KMS-11 (cell line): ENCODE measurements around the gene FOXP4.

Experiments used
- H2AFZ ChIP-seq: fragments of 200-600 bp; sonication (generic); 2 replicates; pipeline ENCODE4 v1.6.1; 2016; ENCODE audit warnings: antibody characterized with exemption, mixed run types, low read depth
- H3K27ac ChIP-seq: fragments of 200-600 bp; sonication (generic); 2 replicates; pipeline ENCODE4 v1.6.1; 2016; ENCODE audit warnings: mild to moderate bottlenecking, mixed run types
- H3K27me3 ChIP-seq: fragments of 200-600 bp; sonication (generic); 2 replicates; pipeline ENCODE4 v1.6.1; 2017; ENCODE audit warnings: mild to moderate bottlenecking, low read depth, mixed run types, moderate library complexity; ENCODE audit not compliant: insufficient read depth
- H3K36me3 ChIP-seq: fragments of 200-600 bp; sonication (generic); 2 replicates; pipeline ENCODE4 v1.6.1; 2017; ENCODE audit warnings: mild to moderate bottlenecking, mixed run types; ENCODE audit not compliant: insufficient read depth
- H3K4me1 ChIP-seq: fragments of 200-600 bp; sonication (generic); 2 replicates; pipeline ENCODE4 v1.6.1; 2016; ENCODE audit warnings: mild to moderate bottlenecking, low read depth, mixed run types; ENCODE audit not compliant: poor library complexity, severe bottlenecking
- H3K4me2 ChIP-seq: fragments of 200-600 bp; sonication (generic); 2 replicates; pipeline ENCODE4 v1.7.0; 2016; ENCODE audit warnings: mild to moderate bottlenecking, mixed run types
- H3K4me3 ChIP-seq: fragments of 200-600 bp; sonication (generic); IDR thresholded peaks from 2 replicates; pipeline ENCODE4 v1.6.1; 2017; ENCODE audit warnings: low read depth, low read length, mixed read lengths; ENCODE audit not compliant: insufficient read depth
- H3K79me2 ChIP-seq: fragments of 200-600 bp; sonication (generic); 2 replicates; pipeline ENCODE4 v1.6.1; 2016; ENCODE audit warnings: low read depth, mixed run types; ENCODE audit not compliant: insufficient read depth
- H3K9ac ChIP-seq: fragments of 200-600 bp; sonication (generic); 2 replicates; pipeline ENCODE4 v1.6.1; 2016; ENCODE audit warnings: mild to moderate bottlenecking, mixed run types
- H4K20me1 ChIP-seq: fragments of 200-600 bp; sonication (generic); 2 replicates; pipeline ENCODE4 v1.6.1; 2016; ENCODE audit warnings: mild to moderate bottlenecking, mixed run types; ENCODE audit not compliant: insufficient read depth
- TF ChIP-seq, protein P1 (sequence below): fragments of 200-600 bp; sonication (generic); conservative IDR thresholded peaks from 2 replicates; pipeline ENCODE4 v1.6.1; 2017; ENCODE audit warnings: low read depth, mild to moderate bottlenecking, antibody characterized with exemption, low read length, moderate library complexity, mixed read lengths

Gene FOXP4

DNA sequence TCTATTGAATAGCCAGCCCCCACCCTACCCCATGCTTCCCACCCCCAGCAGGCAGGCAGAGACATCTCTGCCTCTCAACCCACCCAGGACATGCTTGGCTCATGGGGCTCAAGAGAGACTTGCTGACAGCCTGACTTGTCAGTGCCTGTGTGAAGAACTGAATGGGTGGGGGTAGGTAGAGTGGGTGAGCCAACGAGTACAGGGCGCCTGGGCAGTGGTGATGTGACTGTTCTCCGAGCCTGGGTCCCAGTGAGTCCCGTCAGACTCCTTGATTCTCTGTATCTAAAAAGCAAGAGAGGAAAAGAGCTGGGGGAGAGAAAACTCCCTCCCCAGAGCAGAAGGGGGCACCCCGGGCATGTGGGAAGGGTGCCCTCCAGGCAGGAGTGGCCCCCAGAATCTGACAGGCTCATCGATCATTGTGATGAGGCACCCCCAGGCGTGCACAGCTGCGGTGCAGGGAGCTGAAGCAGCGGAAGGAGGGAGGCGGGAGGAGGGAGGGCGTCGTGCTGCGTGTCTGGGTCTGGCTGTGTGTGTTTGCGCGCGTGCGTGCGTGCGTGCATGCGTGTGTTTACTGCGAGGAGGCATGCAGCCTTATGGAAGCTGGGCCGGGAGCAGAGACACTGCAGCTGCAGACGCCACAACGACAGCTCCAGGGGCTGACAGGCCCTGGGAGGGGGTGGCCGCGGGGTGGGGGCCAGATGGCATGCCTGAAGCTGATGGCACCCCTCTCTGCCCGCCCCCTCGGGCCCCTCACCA, 40.2 kb downstream of the FOXP4 start:
- Histone ChIP-seq H3K9ac (no peak overlapping the region), H3K27me3 (no peaks in the 10 kb centered on the region), H3K4me1 (peaks cover 10% of the 10 kb centered on the region), H3K27ac (no peak overlapping the region), H3K79me2 (no peaks in the 10 kb centered on the region), H4K20me1 (no peaks in the 10 kb centered on the region), H3K36me3 (no peaks in the 10 kb centered on the region), H3K4me3 (no peak overlapping the region), H2AFZ (no peak overlapping the region), H3K4me2 (no peak overlapping the region)
- TF ChIP-seq, protein P1, sequence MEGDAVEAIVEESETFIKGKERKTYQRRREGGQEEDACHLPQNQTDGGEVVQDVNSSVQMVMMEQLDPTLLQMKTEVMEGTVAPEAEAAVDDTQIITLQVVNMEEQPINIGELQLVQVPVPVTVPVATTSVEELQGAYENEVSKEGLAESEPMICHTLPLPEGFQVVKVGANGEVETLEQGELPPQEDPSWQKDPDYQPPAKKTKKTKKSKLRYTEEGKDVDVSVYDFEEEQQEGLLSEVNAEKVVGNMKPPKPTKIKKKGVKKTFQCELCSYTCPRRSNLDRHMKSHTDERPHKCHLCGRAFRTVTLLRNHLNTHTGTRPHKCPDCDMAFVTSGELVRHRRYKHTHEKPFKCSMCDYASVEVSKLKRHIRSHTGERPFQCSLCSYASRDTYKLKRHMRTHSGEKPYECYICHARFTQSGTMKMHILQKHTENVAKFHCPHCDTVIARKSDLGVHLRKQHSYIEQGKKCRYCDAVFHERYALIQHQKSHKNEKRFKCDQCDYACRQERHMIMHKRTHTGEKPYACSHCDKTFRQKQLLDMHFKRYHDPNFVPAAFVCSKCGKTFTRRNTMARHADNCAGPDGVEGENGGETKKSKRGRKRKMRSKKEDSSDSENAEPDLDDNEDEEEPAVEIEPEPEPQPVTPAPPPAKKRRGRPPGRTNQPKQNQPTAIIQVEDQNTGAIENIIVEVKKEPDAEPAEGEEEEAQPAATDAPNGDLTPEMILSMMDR, result no peak

DNA sequence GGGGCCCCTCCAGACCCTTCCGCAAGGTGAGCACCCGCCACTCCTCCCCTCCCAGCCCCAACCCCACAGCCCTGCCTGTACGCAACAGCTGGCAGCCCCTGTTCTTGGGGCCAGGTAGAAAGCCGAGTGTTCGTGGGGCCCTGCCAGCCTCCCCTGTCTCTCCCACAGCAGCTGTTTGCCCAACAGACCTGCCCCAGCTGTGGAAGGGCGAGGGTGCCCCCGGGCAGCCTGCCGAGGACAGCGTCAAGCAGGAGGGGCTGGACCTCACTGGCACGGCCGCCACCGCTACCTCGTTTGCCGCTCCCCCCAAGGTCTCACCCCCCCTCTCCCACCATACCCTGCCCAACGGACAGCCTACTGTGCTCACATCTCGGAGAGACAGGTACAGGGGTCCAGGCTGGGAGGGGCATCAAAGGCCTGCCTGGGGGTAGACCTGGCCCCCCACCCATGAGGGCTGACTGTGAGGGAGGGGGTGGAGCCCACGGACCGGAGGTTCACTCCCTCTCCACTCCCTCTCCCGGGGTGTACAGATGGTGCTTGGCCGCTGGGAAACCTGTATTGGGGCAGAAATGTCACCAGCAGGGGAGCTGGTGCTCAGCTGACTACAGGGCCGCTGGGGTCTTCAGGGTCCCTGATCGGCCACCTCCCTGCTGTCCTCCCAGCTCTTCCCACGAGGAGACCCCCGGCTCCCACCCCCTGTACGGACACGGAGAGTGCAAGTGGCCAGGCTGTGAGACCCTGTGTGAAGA, 41.1 kb downstream of the FOXP4 start:
- H3K4me3 ChIP-seq, result no peak overlapping the region
- no peak overlapping the region for H2AFZ ChIP-seq
- no peak overlapping the region for H3K9ac ChIP-seq
- no peaks in the 10 kb centered on the region for H3K79me2 ChIP-seq
- no peaks in the 10 kb centered on the region for H4K20me1 ChIP-seq
- TF ChIP-seq, protein P1, result no peak
- H3K4me2 ChIP-seq, result no peak overlapping the region
- no peak overlapping the region for H3K27ac ChIP-seq
- H3K27me3 ChIP-seq, result no peaks in the 10 kb centered on the region
- peaks cover 10% of the 10 kb centered on the region for H3K4me1 ChIP-seq
- no peaks in the 10 kb centered on the region for H3K36me3 ChIP-seq

DNA sequence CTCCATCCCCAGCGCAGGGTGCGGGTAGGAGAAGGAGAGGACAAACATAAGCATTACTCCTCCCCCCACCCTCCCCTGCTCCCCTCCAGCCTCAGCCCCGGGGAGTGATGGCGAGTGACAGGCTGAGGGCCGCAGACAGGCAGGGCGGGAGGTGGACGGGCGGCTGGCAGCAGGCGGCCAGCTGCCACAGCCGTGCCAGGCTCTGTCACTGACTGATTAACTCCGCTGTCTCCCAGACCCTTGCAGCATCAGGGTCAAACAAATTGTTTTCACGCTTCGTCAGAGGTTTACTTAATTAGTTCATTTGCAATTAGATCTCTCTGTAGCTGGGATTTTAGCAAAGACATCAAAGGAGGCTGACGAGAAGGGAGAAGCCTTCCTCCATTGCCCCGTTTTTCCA, 41.9 kb downstream of the FOXP4 start:
- H3K27me3 ChIP-seq, result no peaks in the 10 kb centered on the region
- no peak overlapping the region for H3K27ac ChIP-seq
- H3K4me3 ChIP-seq, result no peak overlapping the region
- no peaks in the 10 kb centered on the region for H3K36me3 ChIP-seq
- H3K79me2 ChIP-seq, result no peaks in the 10 kb centered on the region
- H3K4me2 ChIP-seq, result no peak overlapping the region
- TF ChIP-seq, protein P1, result no peak
- no peaks in the 10 kb centered on the region for H4K20me1 ChIP-seq
- H3K9ac ChIP-seq, result no peak overlapping the region
- peaks cover 10% of the 10 kb centered on the region for H3K4me1 ChIP-seq
- H2AFZ ChIP-seq, result no peak overlapping the region

DNA sequence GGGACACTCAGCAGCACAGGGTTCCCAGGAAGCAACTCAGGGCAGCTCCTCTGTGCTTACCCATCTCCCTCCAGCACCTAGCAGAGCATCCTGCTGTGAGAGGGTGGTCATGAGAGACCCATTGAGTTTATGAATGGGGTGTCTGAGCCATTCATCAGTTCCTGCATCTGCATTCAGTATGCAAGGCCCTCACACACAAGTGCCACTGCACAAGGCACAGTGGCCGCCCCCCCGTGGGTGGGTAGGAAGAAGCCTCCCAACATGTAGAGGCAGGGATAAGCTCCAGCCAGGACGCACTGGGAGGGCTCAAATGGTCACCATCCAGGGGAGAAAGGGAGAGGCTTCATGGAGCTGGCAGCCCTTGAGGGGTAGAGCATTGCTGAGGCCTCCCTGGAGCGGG, 43.0 kb downstream of the FOXP4 start:
- no peaks in the 10 kb centered on the region for H4K20me1 ChIP-seq
- H3K9ac ChIP-seq, result no peak overlapping the region
- TF ChIP-seq, protein P1, result no peak
- no peaks in the 10 kb centered on the region for H3K27me3 ChIP-seq
- no peaks in the 10 kb centered on the region for H3K36me3 ChIP-seq
- H3K79me2 ChIP-seq, result no peaks in the 10 kb centered on the region
- no peak overlapping the region for H2AFZ ChIP-seq
- no peak overlapping the region for H3K27ac ChIP-seq
- H3K4me1 ChIP-seq, result peaks cover 9% of the 10 kb centered on the region
- H3K4me2 ChIP-seq, result no peak overlapping the region
- no peak overlapping the region for H3K4me3 ChIP-seq
